GM15510 (cell line): ENCODE results near the gene PRELID1.

Experiments
- POLR2A ChIP-seq: IDR thresholded peaks from 3 replicates; pipeline ENCODE4 v1.6.1; 2011; ENCODE audit warnings: borderline replicate concordance; ENCODE audit not compliant: insufficient read length; ENCODE audit errors: extremely low read depth

PRELID1 gene

GRCh38 chr5:177307544-177308363 lies 4.2 kb downstream of the PRELID1 start:
- TF ChIP-seq POLR2A: no peak

- no peak for TF ChIP-seq POLR2A
Measured at GRCh38 chr5:177308740-177309139, 5.1 kb downstream of the PRELID1 start.

DNA sequence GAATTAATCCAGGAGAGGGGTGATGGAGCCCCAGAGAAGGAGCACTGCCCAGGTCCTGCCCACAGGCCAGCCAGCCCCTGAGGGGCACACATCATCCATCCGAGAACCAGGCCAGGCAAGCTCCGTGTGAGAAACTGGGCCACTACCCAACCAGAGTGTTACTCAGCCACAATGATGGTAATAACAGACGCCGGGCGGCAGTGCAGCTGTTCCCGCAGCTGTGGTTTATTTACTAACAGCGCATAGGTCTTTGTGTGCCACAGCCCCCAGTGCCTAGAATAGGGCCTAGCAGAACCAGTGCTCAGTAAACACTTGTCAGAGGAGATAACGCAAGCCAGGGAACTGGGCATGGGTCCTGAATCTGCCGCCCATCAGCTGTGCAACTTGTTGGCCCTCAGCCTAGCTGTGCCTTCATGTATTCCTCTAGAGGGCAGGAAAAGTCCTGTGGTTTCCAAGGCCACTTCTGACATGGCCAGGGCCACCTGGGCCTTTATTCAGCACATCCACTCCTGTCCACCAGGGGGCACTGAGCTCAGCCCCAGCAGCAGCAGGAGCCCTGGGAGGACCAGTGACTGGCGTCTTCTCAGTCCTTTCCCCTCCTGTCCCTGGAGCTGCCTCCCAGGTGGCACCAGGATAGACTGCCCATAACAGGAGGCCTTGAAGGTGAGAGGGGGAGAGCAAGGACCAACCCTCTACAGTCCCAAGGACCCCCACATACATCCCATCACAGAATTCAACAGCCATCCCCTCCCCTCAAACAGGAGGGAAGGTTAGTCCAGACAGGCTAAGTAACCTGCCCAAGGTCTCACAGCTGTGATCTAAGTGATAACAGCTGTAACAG lies 6.0 kb downstream of the PRELID1 start:
- TF ChIP-seq POLR2A: no peak

GRCh38 chr5:177310332-177310731 lies 6.7 kb downstream of the PRELID1 start:
- no peak for TF ChIP-seq POLR2A

GRCh38 chr5:177310757-177311391 lies 7.3 kb downstream of the PRELID1 start:
- TF ChIP-seq POLR2A: peak; percentile 53

- no peak for TF ChIP-seq POLR2A
Measured at GRCh38 chr5:177311392-177311722, 7.8 kb downstream of the PRELID1 start.

GRCh38 chr5:177311723-177312648 lies 8.4 kb downstream of the PRELID1 start, which contains the start of gene MXD3:
Gene MXD3 (minus strand): TSS chr5:177311898. CDS start chr5:177311830, 68 bp downstream.
- peak; percentile 70 for TF ChIP-seq POLR2A

- TF ChIP-seq POLR2A: no peak
Measured at GRCh38 chr5:177312649-177313181, 9.1 kb downstream of the PRELID1 start.

DNA sequence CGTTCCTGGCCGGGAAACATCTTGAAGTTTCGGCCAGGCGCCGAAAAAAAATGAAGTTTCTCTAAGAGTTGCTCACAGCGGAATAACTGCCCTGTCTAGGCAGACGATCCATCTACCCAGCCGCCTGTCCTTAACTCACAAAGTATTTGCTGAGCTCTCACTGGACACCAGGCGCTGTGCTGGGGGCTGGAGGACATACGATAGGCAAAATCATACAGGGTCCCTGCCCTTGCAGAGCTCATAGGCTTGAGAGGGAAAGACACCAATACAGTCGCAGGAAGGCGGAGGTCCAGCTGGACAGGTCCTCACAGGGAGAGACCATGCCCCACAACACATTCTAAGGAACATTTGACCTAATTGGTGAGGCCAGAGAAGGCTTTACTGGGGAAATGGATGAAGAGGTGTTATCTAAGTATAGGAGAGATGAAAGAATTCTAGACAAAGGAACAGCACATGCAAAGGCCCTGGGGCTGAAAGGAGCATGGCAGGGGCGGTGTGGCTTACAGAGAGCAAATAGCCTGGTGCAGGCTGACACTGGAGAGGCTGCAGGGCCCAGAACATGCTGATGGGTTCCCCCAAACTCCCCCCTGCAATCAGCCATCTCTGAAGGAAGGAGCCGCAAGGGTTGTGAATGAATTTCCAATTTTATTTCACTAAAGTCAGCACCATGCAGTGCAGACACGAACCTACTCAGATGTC lies 10.1 kb downstream of the PRELID1 start:
- no peak for TF ChIP-seq POLR2A

GRCh38 chr5:177314376-177315342 lies 11.1 kb downstream of the PRELID1 start:
- no peak for TF ChIP-seq POLR2A

DNA sequence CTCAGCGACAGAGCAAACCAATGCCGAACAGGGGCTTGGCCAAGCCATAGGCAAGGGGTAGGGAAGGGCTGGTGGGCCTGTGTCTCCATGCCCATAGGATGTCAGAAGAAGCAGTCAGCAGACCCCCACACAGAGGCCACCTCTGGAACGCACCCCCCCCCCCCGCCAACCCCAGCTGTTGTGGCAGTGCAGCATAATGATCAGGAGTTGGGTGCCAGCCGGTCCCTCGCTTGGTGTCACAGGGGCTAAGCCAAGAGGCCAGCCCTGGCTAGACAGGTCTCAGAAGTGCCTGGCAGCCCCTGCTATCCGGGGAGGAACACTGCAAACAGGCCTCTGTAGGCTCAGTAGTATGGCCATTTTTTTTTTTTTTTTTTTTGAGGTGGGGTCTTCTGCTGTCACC lies 11.8 kb downstream of the PRELID1 start:
- no peak for TF ChIP-seq POLR2A

DNA sequence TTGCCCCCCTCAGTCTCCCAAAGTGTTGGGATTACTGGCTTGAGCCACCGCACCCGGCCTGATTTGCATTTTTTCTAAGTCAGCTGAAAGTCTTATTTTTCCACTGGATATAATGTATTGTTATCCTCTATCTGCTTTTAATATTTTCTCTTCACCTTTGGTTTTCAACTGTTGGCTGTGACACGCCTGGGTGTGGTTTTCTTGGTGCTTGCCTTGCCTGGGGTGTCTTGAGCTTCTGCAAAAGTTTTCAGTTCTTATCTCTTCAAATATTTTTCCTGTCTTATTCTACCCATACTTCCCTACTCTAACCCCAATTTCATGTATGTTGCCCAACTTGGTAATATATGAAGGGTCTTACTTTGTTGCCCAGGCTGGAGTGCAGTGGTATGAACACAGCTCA lies 12.4 kb downstream of the PRELID1 start:
- TF ChIP-seq POLR2A: no peak
